ENCODE measurements around the gene RAB6B.
A peak's percentile ranks its signal among the peaks of the same experiment; 100 is the strongest.

Gene RAB6B

GRCh38 chr3:133930341-133930933 is 34.8 kb upstream of the RAB6B start:
- DNase-seq (ENCODE audit: low read depth), result no peak

- DNase-seq (ENCODE audit: low read depth), result no peak
These were observed 33.4 kb upstream of the RAB6B start for GRCh38 chr3:133928903-133929607.

GRCh38 chr3:133928136-133928893 is 32.6 kb upstream of the RAB6B start:
- no peak for DNase-seq (ENCODE audit: low read depth)

- DNase-seq (ENCODE audit: low read depth), result peak; percentile 60
These were observed 31.9 kb upstream of the RAB6B start for GRCh38 chr3:133927540-133928066.

- DNase-seq (ENCODE audit: low read depth), result no peak
These were observed 31.3 kb upstream of the RAB6B start for GRCh38 chr3:133926736-133927539.

GRCh38 chr3:133925960-133926735 is 30.5 kb upstream of the RAB6B start:
- DNase-seq (ENCODE audit: low read depth), result no peak

GRCh38 chr3:133924041-133924440 is 28.4 kb upstream of the RAB6B start:
- no peak for DNase-seq (ENCODE audit: low read depth)

GRCh38 chr3:133921592-133921991 is 25.9 kb upstream of the RAB6B start:
- DNase-seq (ENCODE audit: low read depth), result no peak

- no peak for DNase-seq (ENCODE audit: low read depth)
These were observed 21.5 kb upstream of the RAB6B start for GRCh38 chr3:133917144-133917543.

GRCh38 chr3:133915685-133916658 is 20.3 kb upstream of the RAB6B start:
- DNase-seq (ENCODE audit: low read depth), result no peak

- no peak for DNase-seq (ENCODE audit: low read depth)
These were observed 19.3 kb upstream of the RAB6B start for GRCh38 chr3:133914839-133915600.

- DNase-seq (ENCODE audit: low read depth), result no peak
These were observed 14.7 kb upstream of the RAB6B start for GRCh38 chr3:133910422-133910821.

- DNase-seq (ENCODE audit: low read depth), result no peak
These were observed 9.7 kb upstream of the RAB6B start for GRCh38 chr3:133905376-133905775.

- no peak for DNase-seq (ENCODE audit: low read depth)
These were observed 6.2 kb upstream of the RAB6B start for GRCh38 chr3:133901847-133902246.

GRCh38 chr3:133901083-133901482 is 5.4 kb upstream of the RAB6B start:
- DNase-seq (ENCODE audit: low read depth), result no peak

- no peak for DNase-seq (ENCODE audit: low read depth)
These were observed 3.6 kb upstream of the RAB6B start for GRCh38 chr3:133899311-133899710.

GRCh38 chr3:133897547-133897946 is 1.9 kb upstream of the RAB6B start:
- no peak for DNase-seq (ENCODE audit: low read depth)

- DNase-seq (ENCODE audit: low read depth), result no peak
These were observed 500 bp upstream of the RAB6B start for GRCh38 chr3:133896002-133896761.
